Measurements from ENCODE around the gene ABCG8. TPM values are rescaled to one million over a fixed set of nuclear protein-coding genes. Genes with fewer than 3 reads are reported as not detected.

The ABCG8 gene
- polyA plus RNA-seq, 1 of the 3 experiments (the other 2 are of a cell fraction): not detected

DNA sequence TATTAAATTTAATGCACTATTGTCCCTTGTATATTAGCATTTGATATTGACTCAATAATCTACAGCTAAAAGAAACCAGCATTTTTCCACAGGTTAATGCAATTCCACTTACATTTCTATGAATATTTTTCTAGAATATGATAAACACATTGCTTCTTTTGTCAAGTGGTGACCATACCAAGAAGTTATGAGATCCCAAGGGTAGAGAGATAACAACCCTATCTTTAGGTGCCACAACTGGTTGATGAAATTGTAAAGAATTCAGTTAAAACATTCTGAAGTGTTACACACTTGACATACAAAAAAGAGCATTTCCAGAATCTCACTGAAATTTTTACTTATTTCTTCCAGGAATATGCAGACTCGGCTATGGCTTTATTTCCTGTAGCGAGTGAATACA, 56.0 kb downstream of the ABCG8 start (continued):
- TF ChIP-seq, protein P1, sequence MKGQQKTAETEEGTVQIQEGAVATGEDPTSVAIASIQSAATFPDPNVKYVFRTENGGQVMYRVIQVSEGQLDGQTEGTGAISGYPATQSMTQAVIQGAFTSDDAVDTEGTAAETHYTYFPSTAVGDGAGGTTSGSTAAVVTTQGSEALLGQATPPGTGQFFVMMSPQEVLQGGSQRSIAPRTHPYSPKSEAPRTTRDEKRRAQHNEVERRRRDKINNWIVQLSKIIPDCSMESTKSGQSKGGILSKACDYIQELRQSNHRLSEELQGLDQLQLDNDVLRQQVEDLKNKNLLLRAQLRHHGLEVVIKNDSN (IDR thresholded peaks at IDR 0.05; ENCODE audit: borderline replicate concordance, low read depth): no peak
- TF ChIP-seq, protein P2, sequence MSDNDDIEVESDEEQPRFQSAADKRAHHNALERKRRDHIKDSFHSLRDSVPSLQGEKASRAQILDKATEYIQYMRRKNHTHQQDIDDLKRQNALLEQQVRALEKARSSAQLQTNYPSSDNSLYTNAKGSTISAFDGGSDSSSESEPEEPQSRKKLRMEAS (IDR thresholded peaks at IDR 0.05; ENCODE audit: low read depth): no peak
- TF ChIP-seq RAD21 (IDR thresholded peaks at IDR 0.05; ENCODE audit: low read length) (no peak), ELF1 (IDR thresholded peaks at IDR 0.05) (no peak), EZH2phosphoT487 (IDR thresholded peaks at IDR 0.05; ENCODE audit: borderline replicate concordance, low read depth) (no peak), TCF12 (IDR thresholded peaks at IDR 0.05) (no peak), NRF1 (IDR thresholded peaks at IDR 0.05; ENCODE audit: low read depth, low read length) (no peak), NFIC (IDR thresholded peaks at IDR 0.05; ENCODE audit: borderline replicate concordance) (no peak), FOXM1 (IDR thresholded peaks at IDR 0.05; ENCODE audit: low read depth) (no peak), POLR2AphosphoS5 (IDR thresholded peaks at IDR 0.05; ENCODE audit: low read depth, low read length) (no peak), MXI1 (IDR thresholded peaks at IDR 0.05; ENCODE audit: low read depth, low read length) (no peak)
- TF ChIP-seq, protein P3, sequence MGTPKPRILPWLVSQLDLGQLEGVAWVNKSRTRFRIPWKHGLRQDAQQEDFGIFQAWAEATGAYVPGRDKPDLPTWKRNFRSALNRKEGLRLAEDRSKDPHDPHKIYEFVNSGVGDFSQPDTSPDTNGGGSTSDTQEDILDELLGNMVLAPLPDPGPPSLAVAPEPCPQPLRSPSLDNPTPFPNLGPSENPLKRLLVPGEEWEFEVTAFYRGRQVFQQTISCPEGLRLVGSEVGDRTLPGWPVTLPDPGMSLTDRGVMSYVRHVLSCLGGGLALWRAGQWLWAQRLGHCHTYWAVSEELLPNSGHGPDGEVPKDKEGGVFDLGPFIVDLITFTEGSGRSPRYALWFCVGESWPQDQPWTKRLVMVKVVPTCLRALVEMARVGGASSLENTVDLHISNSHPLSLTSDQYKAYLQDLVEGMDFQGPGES (IDR thresholded peaks at IDR 0.05; ENCODE audit: low read depth, low read length): no peak

DNA sequence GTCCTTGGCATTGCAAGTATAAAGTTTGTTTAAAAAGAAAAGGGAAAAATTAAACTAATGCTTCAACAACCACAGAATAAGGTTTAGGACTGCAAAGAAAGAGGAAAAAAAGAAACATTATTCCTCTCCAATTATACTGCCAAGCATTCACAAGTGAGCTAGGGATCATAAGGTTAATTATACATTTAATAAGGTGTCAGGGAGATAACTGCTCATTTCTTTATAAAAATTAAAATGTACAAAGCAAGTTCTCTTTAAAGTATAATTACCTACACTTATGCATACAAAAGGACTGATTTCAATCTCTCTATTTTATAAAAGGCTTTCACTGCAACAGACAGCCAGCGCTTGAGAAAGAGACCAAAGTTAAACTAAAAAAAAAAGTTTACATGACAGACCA, 58.1 kb downstream of the ABCG8 start:
- H3K4me3 ChIP-seq (ENCODE audit: low read depth in 2 of 2, low read length in 1 of 2): no peak overlapping the region
- peaks cover 85 to 95% of the 10 kb centered on the region in 2 experiments for H3K36me3 ChIP-seq (replicated peaks in 1 of 2; ENCODE audit: control insufficient read depth in 1 of 2, insufficient read depth in 2 of 2, low read length in 1 of 2)
- no peaks in the 10 kb centered on the region; the same call in 1 of the 2 replicates for H3K9me2 ChIP-seq
- H4K20me1 ChIP-seq (ENCODE audit: insufficient read depth): no peaks in the 10 kb centered on the region
- ChIA-PET POLR2A (no interaction called here), CTCF (interaction anchor here (0.6 to 2.0 kb wide), 4 partner anchors 19 to 320 kb away, joined by 3 to 10 read pairs (median 4); no protein-coding TSS in a partner anchor)
- WGBS (ENCODE audit: low lambda C conversion rate): 100% methylated on average over 1 of the region's 1 CpG
- no peaks in the 10 kb centered on the region for H3K79me2 ChIP-seq (ENCODE audit: insufficient read depth)
- H3F3A ChIP-seq (replicated peaks; ENCODE audit: insufficient read depth): peaks cover 7% of the 10 kb centered on the region
- no peaks in the 10 kb centered on the region for H3K4me1 ChIP-seq (ENCODE audit: control insufficient read depth in 1 of 2, insufficient read depth in 2 of 2, low read depth in 1 of 2, low read length in 1 of 2)
- no peak for DNase-seq
- H3K27ac ChIP-seq (ENCODE audit: low read depth in 2 of 2, low read length in 1 of 2): no peak overlapping the region
- no peaks in the 10 kb centered on the region for H3K9me3 ChIP-seq
- H3K27me3 ChIP-seq (ENCODE audit: insufficient read depth): no peaks in the 10 kb centered on the region
- no peak overlapping the region for H3K4me2 ChIP-seq
- H3K9ac ChIP-seq: no peak overlapping the region
- H2AFZ ChIP-seq (ENCODE audit: low read depth): no peak overlapping the region
- no peak for TF ChIP-seq NRF1 (IDR thresholded peaks at IDR 0.05; ENCODE audit: low read depth, low read length)
- no peak for TF ChIP-seq SMC3 (IDR thresholded peaks at IDR 0.05; ENCODE audit: low read depth, low read length)
- TF ChIP-seq TAF1 (IDR thresholded peaks at IDR 0.05; ENCODE audit: borderline replicate concordance, low read depth, low read length): no peak
- no peak for TF ChIP-seq FOXJ3 (CRISPR knock-in tag; IDR thresholded peaks at IDR 0.05)
- TF ChIP-seq POLR2AphosphoS5 (IDR thresholded peaks at IDR 0.05; ENCODE audit: low read depth, low read length): no peak
- no peak for TF ChIP-seq GABPA (IDR thresholded peaks at IDR 0.05; ENCODE audit: low read depth)
- TF ChIP-seq, protein P1 (IDR thresholded peaks at IDR 0.05; ENCODE audit: borderline replicate concordance, low read depth): no peak
- no peak for TF ChIP-seq JUND (IDR thresholded peaks at IDR 0.05)
- no peak for TF ChIP-seq RCOR1 (IDR thresholded peaks at IDR 0.05; ENCODE audit: low read length)
- TF ChIP-seq RAD21 (IDR thresholded peaks at IDR 0.05; ENCODE audit: low read length): no peak
- no peak for TF ChIP-seq GATA2 (CRISPR knock-in tag; IDR thresholded peaks at IDR 0.05)
- no peak for TF ChIP-seq FOSL2 (IDR thresholded peaks at IDR 0.05; ENCODE audit: borderline replicate concordance, low read depth)
- TF ChIP-seq, protein P4, sequence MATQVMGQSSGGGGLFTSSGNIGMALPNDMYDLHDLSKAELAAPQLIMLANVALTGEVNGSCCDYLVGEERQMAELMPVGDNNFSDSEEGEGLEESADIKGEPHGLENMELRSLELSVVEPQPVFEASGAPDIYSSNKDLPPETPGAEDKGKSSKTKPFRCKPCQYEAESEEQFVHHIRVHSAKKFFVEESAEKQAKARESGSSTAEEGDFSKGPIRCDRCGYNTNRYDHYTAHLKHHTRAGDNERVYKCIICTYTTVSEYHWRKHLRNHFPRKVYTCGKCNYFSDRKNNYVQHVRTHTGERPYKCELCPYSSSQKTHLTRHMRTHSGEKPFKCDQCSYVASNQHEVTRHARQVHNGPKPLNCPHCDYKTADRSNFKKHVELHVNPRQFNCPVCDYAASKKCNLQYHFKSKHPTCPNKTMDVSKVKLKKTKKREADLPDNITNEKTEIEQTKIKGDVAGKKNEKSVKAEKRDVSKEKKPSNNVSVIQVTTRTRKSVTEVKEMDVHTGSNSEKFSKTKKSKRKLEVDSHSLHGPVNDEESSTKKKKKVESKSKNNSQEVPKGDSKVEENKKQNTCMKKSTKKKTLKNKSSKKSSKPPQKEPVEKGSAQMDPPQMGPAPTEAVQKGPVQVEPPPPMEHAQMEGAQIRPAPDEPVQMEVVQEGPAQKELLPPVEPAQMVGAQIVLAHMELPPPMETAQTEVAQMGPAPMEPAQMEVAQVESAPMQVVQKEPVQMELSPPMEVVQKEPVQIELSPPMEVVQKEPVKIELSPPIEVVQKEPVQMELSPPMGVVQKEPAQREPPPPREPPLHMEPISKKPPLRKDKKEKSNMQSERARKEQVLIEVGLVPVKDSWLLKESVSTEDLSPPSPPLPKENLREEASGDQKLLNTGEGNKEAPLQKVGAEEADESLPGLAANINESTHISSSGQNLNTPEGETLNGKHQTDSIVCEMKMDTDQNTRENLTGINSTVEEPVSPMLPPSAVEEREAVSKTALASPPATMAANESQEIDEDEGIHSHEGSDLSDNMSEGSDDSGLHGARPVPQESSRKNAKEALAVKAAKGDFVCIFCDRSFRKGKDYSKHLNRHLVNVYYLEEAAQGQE (IDR thresholded peaks at IDR 0.05; ENCODE audit: low read depth, low read length): no peak
- TF ChIP-seq FOXM1 (IDR thresholded peaks at IDR 0.05; ENCODE audit: low read depth): no peak
- TF ChIP-seq, protein P5, sequence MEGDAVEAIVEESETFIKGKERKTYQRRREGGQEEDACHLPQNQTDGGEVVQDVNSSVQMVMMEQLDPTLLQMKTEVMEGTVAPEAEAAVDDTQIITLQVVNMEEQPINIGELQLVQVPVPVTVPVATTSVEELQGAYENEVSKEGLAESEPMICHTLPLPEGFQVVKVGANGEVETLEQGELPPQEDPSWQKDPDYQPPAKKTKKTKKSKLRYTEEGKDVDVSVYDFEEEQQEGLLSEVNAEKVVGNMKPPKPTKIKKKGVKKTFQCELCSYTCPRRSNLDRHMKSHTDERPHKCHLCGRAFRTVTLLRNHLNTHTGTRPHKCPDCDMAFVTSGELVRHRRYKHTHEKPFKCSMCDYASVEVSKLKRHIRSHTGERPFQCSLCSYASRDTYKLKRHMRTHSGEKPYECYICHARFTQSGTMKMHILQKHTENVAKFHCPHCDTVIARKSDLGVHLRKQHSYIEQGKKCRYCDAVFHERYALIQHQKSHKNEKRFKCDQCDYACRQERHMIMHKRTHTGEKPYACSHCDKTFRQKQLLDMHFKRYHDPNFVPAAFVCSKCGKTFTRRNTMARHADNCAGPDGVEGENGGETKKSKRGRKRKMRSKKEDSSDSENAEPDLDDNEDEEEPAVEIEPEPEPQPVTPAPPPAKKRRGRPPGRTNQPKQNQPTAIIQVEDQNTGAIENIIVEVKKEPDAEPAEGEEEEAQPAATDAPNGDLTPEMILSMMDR (IDR thresholded peaks at IDR 0.05): no peak
- no peak for TF ChIP-seq YY1 (IDR thresholded peaks at IDR 0.05; ENCODE audit: low read depth)
- TF ChIP-seq TEAD4 (IDR thresholded peaks at IDR 0.05; ENCODE audit: borderline replicate concordance, insufficient read depth): no peak
